Rectal smooth muscle tissue (tissue), 1 donor: ENCODE results near the gene GRM8.

Source experiments
- H3K27ac ChIP-seq: one replicate; pipeline ENCODE4 v1.7.0; 2013; ENCODE audit warnings: low read depth, low read length, inconsistent platforms
- H3K27me3 ChIP-seq: one replicate; pipeline ENCODE4 v1.7.0; 2013; ENCODE audit warnings: low read length; ENCODE audit not compliant: control insufficient read depth, insufficient read depth
- H3K36me3 ChIP-seq: one replicate; pipeline ENCODE4 v1.7.0; 2013; ENCODE audit warnings: low read length; ENCODE audit not compliant: control insufficient read depth, insufficient read depth
- H3K4me1 ChIP-seq: one replicate; pipeline ENCODE4 v1.7.0; 2013; ENCODE audit warnings: low read length; ENCODE audit not compliant: control insufficient read depth, insufficient read depth
- H3K4me3 ChIP-seq: one replicate; pipeline ENCODE4 v1.7.0; 2013; ENCODE audit warnings: low read length
- H3K9ac ChIP-seq: one replicate; pipeline ENCODE4 v1.7.0; 2013; ENCODE audit warnings: low read length

Gene GRM8

GRCh38 chr7:126702242-126703016 lies 550.3 kb downstream of the GRM8 start:
- H3K36me3 ChIP-seq = no peaks in the 10 kb centered on the region
- no peaks in the 10 kb centered on the region for H3K27me3 ChIP-seq
- H3K4me1 ChIP-seq = no peaks in the 10 kb centered on the region
- no peak overlapping the region for H3K27ac ChIP-seq
- no peak overlapping the region for H3K4me3 ChIP-seq
- no peak overlapping the region for H3K9ac ChIP-seq

- Histone ChIP-seq H3K27me3 (no peaks in the 10 kb centered on the region), H3K4me3 (no peak overlapping the region), H3K36me3 (no peaks in the 10 kb centered on the region), H3K27ac (no peak overlapping the region), H3K9ac (no peak overlapping the region), H3K4me1 (no peaks in the 10 kb centered on the region)
These were observed 551.7 kb downstream of the GRM8 start for GRCh38 chr7:126700807-126701604.

GRCh38 chr7:126699707-126700106 lies 553.0 kb downstream of the GRM8 start:
- H3K9ac ChIP-seq = no peak overlapping the region
- no peak overlapping the region for H3K4me3 ChIP-seq
- no peaks in the 10 kb centered on the region for H3K4me1 ChIP-seq
- H3K27me3 ChIP-seq = no peaks in the 10 kb centered on the region
- H3K36me3 ChIP-seq = no peaks in the 10 kb centered on the region
- no peak overlapping the region for H3K27ac ChIP-seq

DNA sequence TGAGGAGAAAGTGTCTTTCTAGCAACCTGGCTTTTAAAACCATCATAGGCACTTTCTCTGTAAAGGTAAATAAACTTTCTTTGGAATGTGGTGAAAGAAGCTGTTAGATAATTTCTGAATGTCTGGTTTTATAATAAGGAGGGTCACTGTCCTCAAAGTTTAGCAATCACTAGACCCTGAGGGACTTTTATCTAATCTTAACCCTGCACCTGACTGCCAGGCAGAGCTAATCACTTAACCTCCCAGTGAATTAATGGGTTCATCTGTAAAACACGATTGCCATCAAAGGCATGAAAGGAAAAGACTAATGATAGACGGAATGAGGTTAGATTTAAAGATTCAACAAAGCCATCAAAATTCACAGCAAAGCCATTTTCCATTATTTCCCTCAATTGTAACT lies 553.8 kb downstream of the GRM8 start:
- Histone ChIP-seq H3K27ac (no peak overlapping the region), H3K36me3 (no peaks in the 10 kb centered on the region), H3K4me3 (no peak overlapping the region), H3K4me1 (no peaks in the 10 kb centered on the region), H3K9ac (no peak overlapping the region), H3K27me3 (no peaks in the 10 kb centered on the region)

GRCh38 chr7:126698446-126698845 lies 554.3 kb downstream of the GRM8 start:
- Histone ChIP-seq H3K27me3 (no peaks in the 10 kb centered on the region), H3K27ac (no peak overlapping the region), H3K36me3 (no peaks in the 10 kb centered on the region), H3K4me3 (no peak overlapping the region), H3K9ac (no peak overlapping the region), H3K4me1 (no peaks in the 10 kb centered on the region)

DNA sequence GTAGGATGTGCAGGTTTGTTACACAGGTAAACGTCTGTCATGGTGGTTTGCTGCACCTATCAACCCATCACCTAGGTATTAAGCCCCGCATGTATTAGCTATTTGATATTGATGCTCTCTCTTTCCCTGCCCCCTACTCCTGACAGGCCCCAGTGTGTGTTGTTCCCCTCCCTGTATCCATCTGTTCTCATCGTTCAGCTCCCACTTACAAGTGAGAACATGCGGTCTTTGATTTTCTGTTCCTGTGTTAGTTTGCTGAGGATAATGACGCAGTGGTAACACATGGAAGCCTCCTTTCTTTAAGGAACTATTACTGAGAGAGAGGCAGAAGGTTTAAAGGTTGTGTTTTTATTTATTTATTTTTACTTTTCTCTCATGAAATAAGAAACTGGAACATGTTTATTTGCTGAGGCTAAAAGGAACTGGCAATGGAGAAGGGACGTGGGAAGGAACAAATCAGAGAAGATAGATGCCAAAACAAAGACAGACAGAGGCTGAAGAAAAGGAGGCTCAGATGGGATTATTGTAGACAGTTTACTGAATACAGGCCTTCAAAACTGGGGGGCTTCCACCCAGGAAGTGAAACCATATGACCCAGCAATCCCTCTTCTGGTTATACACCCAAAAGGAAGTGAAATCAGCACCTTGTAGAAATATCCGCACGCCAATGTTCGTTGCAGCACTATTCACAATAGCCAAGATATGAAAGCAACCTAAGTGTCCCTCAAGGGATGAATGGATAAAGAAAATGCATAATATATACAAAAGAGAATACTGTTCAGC lies 556.3 kb downstream of the GRM8 start:
- Histone ChIP-seq H3K27me3 (no peaks in the 10 kb centered on the region), H3K27ac (no peak overlapping the region), H3K36me3 (no peaks in the 10 kb centered on the region), H3K4me3 (no peak overlapping the region), H3K9ac (no peak overlapping the region), H3K4me1 (no peaks in the 10 kb centered on the region)

DNA sequence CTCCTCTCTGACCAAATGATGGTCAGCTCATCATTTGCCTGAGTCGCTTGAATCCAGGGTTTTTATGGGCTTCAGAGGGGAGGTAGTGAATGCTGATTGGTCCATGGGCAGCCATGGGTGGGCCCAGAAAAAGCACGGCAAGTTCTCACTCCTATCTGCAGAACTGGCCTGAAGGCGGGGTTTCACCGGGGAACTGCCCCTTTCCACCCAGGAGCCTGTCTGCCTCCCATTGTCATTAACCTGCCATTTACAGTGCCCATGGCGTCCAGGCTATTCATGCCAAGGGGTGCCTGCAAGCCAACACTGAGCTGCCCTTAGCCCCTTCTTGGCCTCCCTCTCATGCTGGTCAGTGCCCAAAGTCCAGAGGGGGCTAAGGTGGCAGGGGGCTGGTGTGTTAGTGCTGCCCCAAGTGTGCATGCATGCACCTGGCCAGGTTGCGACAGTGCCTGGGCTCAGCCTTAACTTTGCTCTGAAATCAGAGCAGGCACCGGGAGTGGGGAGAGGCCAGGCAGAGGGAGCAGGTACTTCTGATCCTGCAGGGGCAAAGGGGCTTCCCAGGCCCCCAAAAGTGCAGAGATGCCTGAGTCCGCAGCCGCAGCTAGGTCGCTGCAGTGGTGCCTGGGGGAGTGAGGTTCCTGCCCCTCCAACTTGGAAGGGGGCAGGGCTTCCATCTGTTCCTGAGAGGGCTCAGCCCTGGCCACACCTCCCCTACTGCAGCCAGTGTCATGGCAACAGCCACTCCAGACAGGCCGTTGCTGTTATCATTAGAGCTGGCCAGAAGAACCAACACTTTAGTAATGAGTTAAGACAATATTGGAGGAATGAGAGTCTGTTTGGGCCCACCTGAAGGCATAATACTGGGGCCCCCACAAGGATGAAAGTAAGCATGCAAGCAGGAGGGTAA lies 561.6 kb downstream of the GRM8 start:
- Histone ChIP-seq H3K9ac (no peak overlapping the region), H3K4me3 (no peak overlapping the region), H3K36me3 (no peaks in the 10 kb centered on the region), H3K4me1 (no peaks in the 10 kb centered on the region), H3K27me3 (no peaks in the 10 kb centered on the region), H3K27ac (no peak overlapping the region)

DNA sequence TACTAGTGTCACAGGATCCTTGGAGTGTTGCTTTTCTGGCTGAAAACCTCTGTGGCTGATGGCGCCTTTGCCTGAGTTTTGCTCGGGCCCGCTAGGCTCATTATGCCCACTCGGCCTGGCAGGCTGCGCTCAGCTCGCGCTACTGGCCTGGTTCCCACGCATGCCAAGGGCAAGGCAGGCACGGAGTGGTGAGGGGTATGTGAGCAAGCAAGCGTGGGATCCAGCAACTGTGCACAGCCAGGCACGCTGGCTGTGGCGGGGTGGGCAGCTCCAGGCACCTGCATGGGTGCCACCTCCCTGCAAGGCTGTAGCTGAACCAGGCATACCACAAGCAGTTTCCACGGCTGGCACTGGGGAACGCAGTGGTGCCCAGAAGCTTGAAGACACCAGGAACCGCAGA lies 562.6 kb downstream of the GRM8 start:
- no peak overlapping the region for H3K9ac ChIP-seq
- no peaks in the 10 kb centered on the region for H3K27me3 ChIP-seq
- H3K36me3 ChIP-seq = no peaks in the 10 kb centered on the region
- H3K4me3 ChIP-seq = no peak overlapping the region
- no peak overlapping the region for H3K27ac ChIP-seq
- no peaks in the 10 kb centered on the region for H3K4me1 ChIP-seq

DNA sequence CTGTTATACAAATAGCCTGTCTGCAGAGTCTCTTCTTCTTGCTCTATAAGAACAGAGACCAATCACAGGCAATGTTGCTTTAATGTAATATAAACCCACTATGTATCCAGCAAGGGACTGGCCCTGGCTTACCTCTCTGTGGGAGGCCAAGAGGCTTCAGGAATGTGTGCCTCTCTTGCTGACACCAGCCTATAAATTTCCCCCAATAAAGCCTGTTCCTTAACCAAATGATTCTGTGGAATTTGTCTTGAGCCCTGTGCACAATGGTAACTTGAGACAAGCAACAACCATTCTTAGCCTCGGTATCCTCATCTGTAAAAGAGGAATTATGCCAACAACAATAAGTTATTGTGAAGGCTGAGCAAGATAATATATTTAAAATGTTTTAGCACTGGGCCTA lies 563.7 kb downstream of the GRM8 start:
- no peaks in the 10 kb centered on the region for H3K36me3 ChIP-seq
- H3K4me1 ChIP-seq = no peaks in the 10 kb centered on the region
- H3K27ac ChIP-seq = no peak overlapping the region
- no peak overlapping the region for H3K9ac ChIP-seq
- no peaks in the 10 kb centered on the region for H3K27me3 ChIP-seq
- no peak overlapping the region for H3K4me3 ChIP-seq

- Histone ChIP-seq H3K9ac (no peak overlapping the region), H3K4me3 (no peak overlapping the region), H3K27ac (no peak overlapping the region), H3K36me3 (no peaks in the 10 kb centered on the region), H3K27me3 (no peaks in the 10 kb centered on the region), H3K4me1 (no peaks in the 10 kb centered on the region)
These were observed 566.3 kb downstream of the GRM8 start for GRCh38 chr7:126686474-126686873.

- Histone ChIP-seq H3K36me3 (no peaks in the 10 kb centered on the region), H3K27ac (no peak overlapping the region), H3K9ac (no peak overlapping the region), H3K27me3 (no peaks in the 10 kb centered on the region), H3K4me1 (no peaks in the 10 kb centered on the region), H3K4me3 (no peak overlapping the region)
These were observed 567.1 kb downstream of the GRM8 start for GRCh38 chr7:126685596-126685995.
